HG02840 (cell line): ENCODE measurements around the gene TRPM1.

Experiments used
- ATAC-seq: cut with Tn5 transposase; IDR thresholded peaks from one replicate; pipeline ENCODE4 v1.9.1; 2021; ENCODE audit warnings: mild to moderate bottlenecking, moderate library complexity, moderate number of reproducible peaks; ENCODE audit not compliant: unreplicated experiment, low FRiP score

Gene TRPM1

DNA sequence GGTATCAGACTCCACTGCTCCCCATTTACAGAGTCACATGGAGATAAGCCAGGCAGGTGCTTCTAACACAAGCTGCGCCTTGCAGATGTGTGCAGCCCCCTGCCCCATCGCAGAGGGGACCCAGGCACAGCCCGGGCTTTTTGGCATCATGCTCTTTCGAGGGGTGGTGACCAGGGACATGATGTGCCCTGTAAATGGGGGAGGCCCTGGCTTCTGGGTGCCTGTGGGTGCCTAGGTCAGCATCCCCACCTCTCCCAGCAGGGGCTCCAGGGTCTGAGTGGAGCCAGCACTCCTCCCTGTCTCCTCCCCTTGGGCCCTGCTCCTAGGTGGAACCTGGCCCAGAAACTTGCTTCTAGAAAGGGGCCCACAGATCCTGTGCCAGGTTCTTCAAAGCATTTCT is 15.2 kb downstream of the TRPM1 start:
- ATAC-seq, result no peak

DNA sequence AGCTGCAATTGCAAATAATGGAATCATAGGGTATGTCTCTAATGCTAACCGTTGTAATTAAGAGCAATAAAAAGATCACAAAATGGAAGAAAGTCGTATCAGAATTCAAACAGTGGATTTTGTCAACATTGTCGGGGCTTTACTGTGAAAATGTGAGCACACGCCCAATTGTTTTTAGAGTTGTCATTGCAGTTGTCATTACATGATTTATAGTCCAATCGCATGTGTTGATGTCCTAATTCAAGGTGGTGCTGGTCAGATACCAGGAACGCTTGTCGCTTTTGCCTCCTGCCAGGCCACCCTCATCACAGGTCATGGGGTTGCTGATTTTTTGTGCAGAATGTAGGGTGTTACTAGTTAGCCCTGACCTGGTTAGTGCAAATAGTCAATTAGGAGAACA is 16.2 kb downstream of the TRPM1 start:
- ATAC-seq, result no peak

DNA sequence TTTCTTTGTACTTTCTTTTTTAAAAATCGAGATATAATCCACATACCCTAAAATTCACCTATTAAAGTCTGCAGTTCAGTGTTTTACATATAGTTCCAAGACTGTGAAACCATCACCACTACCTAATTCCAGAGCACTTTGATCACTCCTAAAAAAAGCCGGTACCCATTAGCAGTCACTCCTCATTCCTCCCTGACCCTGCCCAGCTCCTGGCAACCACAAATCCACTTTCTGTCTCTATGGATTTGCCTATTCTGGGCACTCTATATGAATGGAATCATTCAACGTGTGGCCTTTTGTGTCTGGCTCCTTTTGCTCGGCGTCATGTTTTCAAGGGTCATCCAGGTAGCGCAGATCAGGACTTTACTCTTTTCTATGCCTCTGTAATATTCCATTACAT is 17.3 kb downstream of the TRPM1 start:
- ATAC-seq, result no peak

DNA sequence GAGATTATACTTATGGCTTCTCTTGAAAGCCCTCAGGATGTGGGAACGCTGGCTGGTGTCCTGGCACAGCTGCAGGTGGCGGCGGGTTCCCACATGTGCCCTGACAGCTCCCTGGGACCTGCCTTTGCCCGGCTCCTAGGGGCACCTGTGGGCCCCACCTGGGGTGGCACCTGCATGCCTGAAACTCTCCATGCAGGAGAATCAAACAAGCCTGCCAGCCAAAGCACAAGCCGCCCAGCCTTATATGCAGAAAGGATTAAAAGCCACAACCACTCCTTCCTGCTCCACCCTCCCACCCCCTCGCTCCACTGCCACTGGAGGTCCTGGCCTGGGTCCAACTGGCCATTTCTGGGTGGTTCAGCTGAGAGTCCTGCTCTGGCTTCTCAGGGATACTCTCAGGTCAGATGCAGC is 18.1 kb downstream of the TRPM1 start:
- no peak for ATAC-seq

DNA sequence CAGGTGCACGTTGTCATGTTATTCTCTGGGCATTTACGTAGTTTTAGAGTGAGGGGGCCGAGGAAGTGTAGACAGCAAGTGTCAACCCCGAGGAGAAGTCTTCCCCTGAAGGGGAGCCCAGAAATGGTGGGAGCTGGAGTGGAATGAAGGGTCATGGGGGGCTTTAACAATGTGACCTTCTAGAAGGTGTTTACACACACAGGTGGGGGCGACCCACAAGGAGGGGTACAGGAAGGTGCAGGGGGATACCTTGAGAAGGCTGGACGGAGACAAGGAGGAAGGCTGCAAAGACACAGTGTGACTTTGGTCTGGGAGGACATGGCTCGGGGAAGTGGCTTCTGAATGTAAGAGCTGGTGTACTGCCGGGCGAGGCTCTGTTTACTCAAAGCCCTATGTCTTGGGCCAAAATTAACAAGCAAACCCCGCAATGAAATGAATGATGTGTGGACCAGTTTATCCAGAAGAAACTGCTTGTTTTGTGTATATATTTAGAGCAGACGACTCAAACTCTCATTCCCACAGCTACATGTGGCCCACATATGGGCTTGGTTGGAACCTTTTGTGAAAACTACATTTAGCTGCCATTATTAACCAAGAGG is 18.7 kb downstream of the TRPM1 start:
- ATAC-seq, result no peak

DNA sequence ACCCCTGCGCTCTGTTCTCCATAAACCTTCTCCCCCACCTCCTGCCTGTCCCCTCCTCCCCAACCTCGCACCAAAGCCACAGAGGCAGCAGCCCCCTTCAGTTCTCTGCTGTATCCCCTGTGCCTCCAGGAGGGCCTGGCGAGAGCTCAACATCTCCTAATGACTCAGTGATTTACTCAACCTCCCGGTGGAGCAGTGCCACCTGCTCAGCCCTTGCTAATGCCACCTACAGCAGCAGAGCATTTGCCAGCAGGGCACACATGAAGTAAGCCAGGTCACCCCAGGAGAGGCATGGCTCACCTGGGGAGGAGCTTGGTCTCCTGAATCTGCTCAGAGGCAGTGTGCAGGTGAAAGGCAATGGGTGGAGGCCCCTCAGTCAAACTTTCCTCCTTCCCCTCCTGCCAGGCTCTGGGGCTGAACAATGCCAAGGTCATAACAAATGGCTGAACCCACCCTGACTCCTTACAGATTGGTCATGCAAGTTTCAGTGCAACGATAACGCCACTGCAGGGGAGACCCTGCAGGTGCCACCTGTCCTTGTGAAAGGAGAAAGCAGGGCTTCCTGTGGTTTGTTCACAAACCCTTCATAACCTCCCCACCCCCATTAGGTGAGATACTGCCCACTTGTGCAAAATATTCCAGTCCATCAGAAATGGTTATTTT is 19.8 kb downstream of the TRPM1 start:
- no peak for ATAC-seq

DNA sequence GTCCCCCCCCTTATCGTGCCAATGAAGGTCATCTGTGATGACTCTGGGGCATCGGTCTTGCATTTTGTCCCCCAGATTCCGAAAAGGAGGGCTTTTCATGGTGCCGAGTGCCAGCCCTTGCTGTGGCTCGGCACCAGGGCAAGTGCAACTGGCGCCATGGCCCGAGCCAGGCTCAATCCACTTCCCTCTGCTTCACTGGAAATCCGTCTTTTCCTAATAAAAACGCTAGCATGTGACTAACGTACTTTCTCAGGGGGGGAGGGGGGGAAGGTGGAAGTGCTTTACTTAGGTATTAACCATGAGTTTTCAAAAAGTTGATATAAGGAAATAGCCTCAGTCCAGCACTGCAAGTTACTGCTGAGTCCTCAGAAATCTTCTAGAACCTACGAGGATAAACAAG is 20.5 kb downstream of the TRPM1 start:
- ATAC-seq, result no peak

DNA sequence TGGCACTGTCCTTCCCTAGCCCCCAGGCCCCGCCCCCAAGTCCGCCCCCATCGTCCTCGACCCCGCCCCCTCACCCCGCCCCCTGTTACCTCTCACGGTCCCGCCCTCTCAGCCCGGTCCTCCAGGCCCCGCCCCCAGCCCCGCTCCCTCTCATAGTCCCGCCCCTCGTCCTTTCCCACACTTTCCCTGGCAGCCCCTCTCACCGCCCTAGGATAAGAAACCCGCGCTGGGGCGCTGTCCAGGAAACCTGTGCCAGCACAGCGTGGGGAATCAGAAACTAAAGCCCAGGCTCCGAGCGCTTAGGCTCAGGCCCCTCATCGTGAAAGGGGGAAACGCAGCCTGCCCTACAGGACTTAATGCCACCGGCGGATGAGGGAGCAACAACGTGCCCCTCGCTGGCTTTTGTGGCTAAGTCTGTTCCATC is 20.9 kb downstream of the TRPM1 start:
- no peak for ATAC-seq

DNA sequence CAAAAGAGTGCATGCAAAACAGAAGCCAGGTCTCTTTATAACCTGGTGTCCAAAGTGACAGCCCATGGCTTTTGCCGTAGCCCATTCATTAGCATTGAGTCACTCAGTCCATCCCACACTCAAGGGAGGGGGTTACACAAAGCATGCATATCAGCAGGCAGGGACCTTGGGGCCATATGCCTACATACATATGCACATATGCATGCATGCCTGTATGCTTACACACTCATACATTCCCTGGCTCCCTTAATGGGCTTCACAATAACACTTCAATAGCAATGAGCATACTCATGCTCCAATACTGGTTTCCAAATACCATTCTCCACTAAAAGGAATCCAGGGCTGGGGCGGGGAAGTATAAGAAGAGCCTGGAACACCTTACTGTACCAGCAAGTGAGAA is 22.0 kb downstream of the TRPM1 start:
- ATAC-seq, result no peak

DNA sequence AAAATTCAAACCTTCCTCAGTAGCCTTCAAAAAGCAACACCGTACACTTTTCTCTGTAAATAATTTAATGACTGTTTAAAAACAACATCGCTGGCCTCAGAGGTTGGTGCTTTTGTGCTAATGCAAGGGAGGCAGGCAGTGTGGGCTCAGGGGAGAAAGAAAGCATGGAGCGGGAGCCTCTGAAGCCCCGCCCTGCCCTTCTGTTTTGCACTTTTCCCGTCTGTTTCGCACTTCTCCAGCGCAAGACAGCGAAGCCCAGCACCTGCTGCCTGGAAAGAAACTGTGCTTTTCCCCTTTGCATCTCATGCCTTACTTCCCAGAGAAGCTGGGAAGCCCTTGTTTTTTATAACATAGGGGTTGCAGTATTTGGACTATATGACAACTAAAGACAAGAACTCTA is 23.1 kb downstream of the TRPM1 start:
- no peak for ATAC-seq

DNA sequence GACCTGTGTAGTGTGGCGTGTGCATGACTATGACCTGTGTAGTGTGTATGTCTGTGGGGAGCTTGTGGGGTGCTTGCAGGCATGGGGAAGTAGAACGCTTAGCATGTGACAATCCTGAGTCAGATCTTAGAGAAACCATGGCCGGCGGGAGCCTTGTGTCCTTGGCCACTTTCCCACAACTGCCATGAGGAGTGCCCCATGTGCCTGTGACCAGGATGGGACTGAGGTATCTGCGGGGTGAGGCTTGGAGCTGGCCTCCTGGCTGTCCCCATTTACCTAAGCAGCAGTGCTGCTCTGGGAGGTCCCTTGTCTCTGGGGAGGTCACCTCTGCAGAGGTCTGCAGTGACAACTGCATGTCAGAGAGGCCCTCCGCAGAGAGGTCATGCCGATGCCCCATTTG is 23.6 kb downstream of the TRPM1 start:
- ATAC-seq, result no peak

DNA sequence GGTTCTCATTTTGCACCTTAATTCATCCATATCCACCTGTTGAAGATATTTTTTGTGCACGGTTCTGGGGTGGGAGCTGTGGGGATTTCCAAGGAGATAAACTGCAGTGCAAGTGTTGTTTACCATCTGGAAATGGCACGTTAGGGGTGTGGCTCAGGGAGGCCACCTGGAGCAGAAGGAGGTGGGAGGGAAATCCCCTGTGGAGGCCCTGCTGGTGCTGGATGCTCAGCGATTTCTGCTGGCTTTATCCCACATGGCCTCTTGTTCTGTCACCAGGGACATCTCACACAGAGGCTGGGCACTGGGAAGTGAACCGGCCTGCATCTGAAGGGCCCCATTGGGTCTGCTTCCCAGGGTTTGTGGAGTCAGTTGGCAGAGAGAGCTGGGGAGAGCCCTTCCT is 24.3 kb downstream of the TRPM1 start:
- ATAC-seq, result no peak

DNA sequence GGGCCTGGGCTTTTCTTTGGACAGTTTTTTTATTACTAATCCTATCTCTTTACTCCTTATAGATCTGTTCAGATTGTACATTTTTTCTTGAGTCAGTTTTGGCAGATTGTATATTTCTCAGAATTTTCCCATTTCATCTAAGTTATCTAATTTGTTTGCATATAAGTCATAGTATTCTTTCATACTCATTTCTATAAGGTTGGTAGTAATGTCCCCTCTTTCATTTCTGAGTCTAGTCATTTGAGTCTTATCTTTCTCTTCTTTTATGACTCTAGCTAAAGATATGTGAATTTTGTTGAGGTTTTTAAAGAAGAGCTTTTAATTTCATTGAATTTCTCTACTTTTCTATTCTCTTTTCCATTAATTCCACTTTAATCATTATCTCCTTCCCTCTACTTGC is 27.2 kb downstream of the TRPM1 start:
- no peak for ATAC-seq

DNA sequence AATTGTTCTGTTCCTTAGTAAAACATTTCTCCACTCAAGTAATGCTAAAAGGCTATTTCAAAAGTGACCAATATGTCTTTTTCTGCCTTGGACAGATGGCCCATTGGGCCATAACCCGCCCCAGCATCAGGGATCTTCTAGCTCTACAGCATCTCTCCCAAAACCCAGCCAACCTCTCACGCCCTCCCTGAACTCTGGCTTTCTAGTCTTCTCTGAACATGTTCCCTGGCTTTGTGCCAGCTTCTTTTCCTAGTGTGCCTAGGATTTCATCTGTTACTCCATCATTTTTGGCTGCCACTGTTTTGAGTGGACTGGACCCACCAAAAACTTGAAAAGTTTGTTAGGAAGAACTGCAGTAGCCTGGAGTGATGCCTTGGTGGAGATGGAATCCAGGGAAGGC is 30.7 kb downstream of the TRPM1 start:
- no peak for ATAC-seq

DNA sequence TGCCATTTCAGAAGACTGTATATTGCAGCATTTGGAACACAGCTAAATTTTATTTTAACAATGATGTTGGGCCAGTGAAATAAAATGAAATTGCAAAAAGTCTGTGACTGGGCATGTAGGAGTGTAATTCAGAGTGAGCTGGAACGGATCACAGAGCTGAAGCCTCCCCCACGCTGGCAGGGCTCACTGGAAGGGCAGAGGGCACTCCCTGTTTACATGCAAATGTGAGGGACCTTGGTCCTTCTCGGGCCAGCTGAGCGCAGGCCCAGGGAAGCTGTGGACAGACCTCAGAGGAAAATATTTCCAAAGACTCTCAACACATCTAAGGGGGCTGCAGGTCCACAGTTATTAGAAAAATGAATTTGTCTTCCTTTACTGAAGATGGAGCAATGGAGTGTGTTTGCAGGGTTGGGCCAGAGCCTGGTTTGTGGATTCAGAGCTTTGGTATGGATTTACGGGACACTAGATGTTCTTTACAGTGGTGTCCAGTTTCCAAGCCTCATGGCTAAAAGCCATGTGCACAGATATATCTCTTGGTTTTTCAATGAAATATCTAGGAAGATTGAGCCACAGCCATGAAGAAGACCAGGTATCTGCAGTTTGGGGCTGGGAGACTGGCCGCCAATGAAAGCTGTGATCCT is 32.0 kb downstream of the TRPM1 start:
- no peak for ATAC-seq

DNA sequence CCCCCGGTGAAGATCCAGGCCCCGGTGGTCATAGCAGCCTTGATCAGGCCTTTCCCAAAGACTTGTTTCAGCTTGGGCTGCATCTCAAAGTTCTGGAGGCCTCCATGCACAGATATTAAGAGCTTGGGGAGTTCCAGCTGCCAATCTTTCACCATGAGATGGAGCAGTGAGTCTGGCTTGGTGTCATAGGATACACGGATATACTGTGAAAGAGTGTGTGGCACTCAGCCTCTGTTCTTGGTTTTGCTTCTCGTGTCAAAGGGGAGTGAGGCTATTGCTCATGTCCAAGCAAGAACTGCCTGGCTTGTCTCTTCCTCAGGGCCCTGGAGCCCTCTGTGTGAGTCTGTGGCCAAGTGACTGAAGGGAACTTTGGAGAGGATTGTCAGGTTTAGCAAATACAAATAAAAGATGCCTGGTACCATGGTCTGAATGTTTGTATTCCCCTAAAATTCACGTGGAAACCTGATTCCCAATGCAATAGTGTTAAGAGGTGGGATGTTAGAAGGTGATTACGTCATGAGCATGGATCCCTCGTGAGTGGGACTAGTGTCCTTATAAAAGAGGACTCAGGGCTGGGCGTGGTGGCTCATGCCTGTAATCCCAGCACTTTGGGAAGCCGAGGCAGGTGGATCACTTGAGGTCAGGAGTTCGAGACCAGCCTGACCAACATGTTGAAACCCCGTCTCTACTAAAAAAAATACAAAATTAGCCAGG is 33.5 kb downstream of the TRPM1 start:
- ATAC-seq, result no peak

DNA sequence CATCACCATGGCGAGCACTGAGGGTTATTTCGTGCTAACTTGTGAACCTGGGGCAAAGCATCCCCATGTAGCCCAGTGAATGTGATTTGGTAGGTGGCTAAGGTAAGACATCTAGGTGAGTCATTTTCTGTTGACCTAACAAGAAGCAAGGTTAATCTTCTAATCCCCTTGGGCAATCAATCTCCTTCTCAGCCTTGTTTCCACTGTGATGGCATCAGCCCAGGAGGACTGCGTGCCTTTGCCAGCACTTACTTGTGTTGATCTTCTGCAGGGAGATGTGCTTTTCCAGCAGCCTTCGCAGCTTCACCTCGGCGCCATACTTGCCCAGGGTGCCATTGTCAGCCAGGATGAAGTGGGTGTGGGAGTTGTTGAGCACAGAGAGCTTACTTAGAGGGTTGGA is 35.7 kb downstream of the TRPM1 start:
- no peak for ATAC-seq

DNA sequence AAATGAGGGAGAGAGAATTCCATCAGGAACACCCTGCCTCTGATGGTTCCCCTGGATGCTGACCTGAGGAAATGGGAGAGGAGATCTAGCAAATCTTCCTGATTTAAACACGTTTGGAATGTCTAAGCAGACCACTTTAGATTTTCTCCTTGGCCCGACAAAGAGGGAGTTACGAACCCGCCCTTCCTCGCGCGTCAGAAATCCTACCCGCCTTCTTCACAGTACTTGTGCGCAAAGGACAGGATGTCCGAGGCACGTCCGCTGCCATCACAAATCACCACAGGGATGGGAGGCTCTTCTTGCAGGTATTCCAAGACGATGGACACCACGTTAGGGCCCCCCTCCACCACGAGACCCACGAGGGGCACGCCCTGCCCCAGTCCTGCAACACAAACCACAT is 38.6 kb downstream of the TRPM1 start:
- ATAC-seq, result no peak

DNA sequence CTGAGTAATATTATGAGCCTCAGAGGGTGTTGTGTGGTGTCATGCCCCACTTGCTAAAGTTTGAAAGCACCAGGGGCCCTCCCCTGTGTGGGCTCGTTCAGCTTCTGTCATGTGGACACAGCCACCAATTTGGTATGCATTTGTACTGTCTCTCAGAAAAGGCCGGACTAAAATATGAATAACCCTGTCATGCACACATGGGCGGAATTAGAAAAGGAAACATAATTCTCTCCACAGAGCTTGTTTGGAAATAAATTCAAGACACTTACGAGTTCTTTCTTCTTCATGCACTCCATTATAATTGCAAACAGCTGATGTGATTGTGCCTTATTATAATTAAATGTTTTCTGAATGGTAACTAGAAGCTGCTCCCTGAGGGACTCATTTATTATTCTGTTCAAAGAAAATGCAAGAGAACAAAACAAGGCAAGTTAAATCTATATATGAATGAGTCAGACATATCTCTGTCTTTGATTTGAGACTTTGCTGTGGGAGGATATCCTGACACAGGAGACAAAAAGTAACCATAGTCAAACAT is 39.1 kb downstream of the TRPM1 start:
- ATAC-seq, result no peak

DNA sequence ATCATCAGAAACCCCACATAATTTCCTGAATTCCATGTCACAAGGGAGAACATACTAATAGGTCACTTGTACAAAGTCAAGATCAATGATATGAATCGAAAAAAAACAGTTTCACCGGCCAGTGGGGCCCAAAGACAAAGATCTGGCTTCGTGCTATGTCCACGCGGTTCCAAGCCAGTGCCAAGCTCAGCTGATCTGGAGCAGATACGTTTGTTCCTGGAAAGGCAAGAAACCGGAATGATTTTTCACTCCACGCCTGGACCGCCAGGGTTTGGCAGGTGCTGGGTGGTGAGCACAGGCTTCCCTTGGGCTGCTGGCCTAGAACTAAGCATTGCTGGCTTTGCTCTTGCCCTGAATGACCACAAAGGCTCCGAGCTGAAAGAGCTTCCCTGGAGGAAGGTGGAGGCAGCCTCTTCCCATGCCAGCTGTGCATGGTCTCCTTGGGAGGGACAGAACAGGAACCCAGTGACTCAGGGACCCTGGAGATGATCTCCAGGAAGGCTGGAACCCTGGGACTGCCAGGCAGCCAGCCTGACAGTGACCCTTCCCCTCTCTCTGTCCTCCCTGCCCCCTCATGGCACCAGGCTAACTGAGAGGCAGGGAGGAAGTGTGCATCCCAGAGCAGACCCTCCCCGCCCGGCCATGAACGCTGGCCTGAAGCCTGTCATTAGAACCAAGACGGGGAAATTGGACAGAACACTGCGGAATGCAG is 40.9 kb downstream of the TRPM1 start:
- ATAC-seq, result no peak
